K562 (cell line): Measurements from ENCODE around the gene MARCHF3. TPM values are rescaled to one million over a fixed set of nuclear protein-coding genes. Genes with fewer than 3 reads are reported as not detected.

Experiments
- ATAC-seq: fragments of 200-7000 bp; cut with Tn5 transposase; 3 replicates; pipeline ENCODE4 v1.9.1; 2020; ENCODE audit warnings: moderate library complexity
- BruUV-seq: library from RNA; stranded (reverse); fragments of 400-500 nt; replicated peaks from 2 replicates; lab custom pipeline; 2021; lab: Mats Ljungman, UMichigan
- CTCF ChIA-PET: fragments of 300-600 bp; formaldehyde crosslinking; extraction: SDS; loops from one replicate; lab custom pipeline; 2021; ENCODE audit warnings: low intra/inter-chr PET ratio; lab: Yijun Ruan, JAX
- POLR2A ChIA-PET: fragments of 300-600, 350-650 bp; sonication (Branson Sonifier 250); formaldehyde crosslinking; extraction: SDS; loops from one replicate; lab custom pipeline; 2021; ENCODE audit warnings: antibody characterized with exemption, inconsistent platforms; lab: Yijun Ruan, JAX
- DNase-seq, 4 experiments: peaks; one replicate each; pipeline versions ENCODE4 v3.0.0 to v3.0.0-alpha.2; 2011 to 2018; ENCODE audit warnings: low spot score in 3 of 4, mixed read lengths in 3 of 4; ENCODE audit errors: extremely low read depth in 1 of 4
- FAIRE-seq: peaks from 2 replicates; lab custom pipeline; 2011; peaks lifted over from hg19 to GRCh38; lab: Jason Lieb, UNC
- H2AFZ ChIP-seq: 2 replicates; pipeline ENCODE4 v1.6.0; 2011; ENCODE audit warnings: low read depth, low read length, control low read depth, inconsistent platforms
- H3K27ac ChIP-seq: fragments of 200-600 bp; 3 replicates; pipeline ENCODE4 v1.8.0; 2011; ENCODE audit warnings: low read depth, mild to moderate bottlenecking, control low read depth, inconsistent platforms, low read length, moderate library complexity, mixed read lengths; ENCODE audit errors: extremely low read depth
- H3K27me3 ChIP-seq, 2 experiments: fragments of 300-600 bp in 1 of 2; 2 replicates in 1 of 2; 3 replicates in 1 of 2; pipeline versions ENCODE4 v1.6.0 to v1.8.0; 2011; ENCODE audit warnings: inconsistent platforms in 2 of 2, low read length in 2 of 2, mild to moderate bottlenecking in 1 of 2, mixed read lengths in 1 of 2, moderate library complexity in 1 of 2; ENCODE audit not compliant: control insufficient read depth in 2 of 2, insufficient read depth in 2 of 2
- H3K36me3 ChIP-seq: fragments of 300-600 bp; 3 replicates; pipeline ENCODE4 v1.8.0; 2011; ENCODE audit warnings: mild to moderate bottlenecking, low read length, inconsistent platforms; ENCODE audit not compliant: control insufficient read depth, insufficient read depth
- H3K4me1 ChIP-seq, 2 experiments: fragments of 200-600 bp in 1 of 2; replicated peaks in 1 of 2; 2 replicates in 1 of 2; 3 replicates in 1 of 2; pipeline versions ENCODE4 v1.5.1 to v1.8.0; 2011; ENCODE audit warnings: inconsistent platforms in 2 of 2, low read length in 2 of 2, mild to moderate bottlenecking in 1 of 2, mixed read lengths in 1 of 2, moderate library complexity in 1 of 2; ENCODE audit not compliant: control insufficient read depth in 2 of 2, insufficient read depth in 2 of 2
- H3K4me2 ChIP-seq: 2 replicates; pipeline ENCODE4 v1.6.1; 2011; ENCODE audit warnings: low read length, control low read depth, inconsistent platforms, mixed read lengths; ENCODE audit not compliant: insufficient read depth
- H3K4me3 ChIP-seq: fragments of 200-600 bp; sonication (generic), shearing (Covaris generic); 2 replicates; pipeline ENCODE4 v1.5.1; 2016; ENCODE audit warnings: control low read depth, inconsistent platforms
- H3K79me2 ChIP-seq: fragments of 200-600 bp; 3 replicates; pipeline ENCODE4 v1.8.0; 2011; ENCODE audit warnings: low read length, inconsistent platforms; ENCODE audit not compliant: control insufficient read depth, insufficient read depth
- H3K9ac ChIP-seq, 2 experiments: 2 replicates each; pipeline versions ENCODE4 v1.6.0 to v1.6.1; 2011; ENCODE audit warnings: low read depth in 2 of 2, low read length in 2 of 2, control low read depth in 1 of 2, inconsistent platforms in 1 of 2, mild to moderate bottlenecking in 1 of 2, mixed read lengths in 1 of 2; ENCODE audit not compliant: insufficient read depth in 1 of 2
- H3K9me1 ChIP-seq: one replicate; pipeline ENCODE4 v1.6.0; 2011; ENCODE audit warnings: inconsistent platforms, mild to moderate bottlenecking, low read length, moderate library complexity; ENCODE audit not compliant: control insufficient read depth, insufficient read depth
- H3K9me3 ChIP-seq: replicated peaks from 2 replicates; pipeline ENCODE4 v1.5.1; 2011; ENCODE audit warnings: low read depth, low read length, inconsistent platforms; ENCODE audit not compliant: control insufficient read depth, insufficient read depth
- H4K20me1 ChIP-seq: replicated peaks from 2 replicates; pipeline ENCODE4 v1.6.1; 2011; ENCODE audit warnings: low read length, inconsistent platforms, mixed read lengths; ENCODE audit not compliant: control insufficient read depth, insufficient read depth
- ATF4 ChIP-seq: fragments of 450-650 bp; formaldehyde crosslinking; IDR thresholded peaks from 2 replicates; pipeline ENCODE4 v1.4.0; 2022; ENCODE audit warnings: mild to moderate bottlenecking, moderate library complexity
- HDAC6 ChIP-seq: IDR thresholded peaks from 2 replicates; pipeline ENCODE4 v1.6.1; 2012; ENCODE audit warnings: low read depth, mild to moderate bottlenecking, control low read depth, inconsistent platforms, low read length, moderate library complexity
- NFIX ChIP-seq: fragments of 250-450 bp; sonication (Bioruptor Pico); IDR thresholded peaks from 2 replicates; pipeline ENCODE4 v1.4.0; 2020; ENCODE audit warnings: low read depth, mild to moderate bottlenecking, moderate library complexity
- NR3C1 ChIP-seq: sonication (generic); formaldehyde crosslinking; IDR thresholded peaks from 2 replicates; pipeline ENCODE4 v1.8.1; 2022; ENCODE audit warnings: missing genetic modification reagents
- TCFL5 ChIP-seq: fragments of 250-450 bp; sonication (Bioruptor Pico); conservative IDR thresholded peaks from 2 replicates; pipeline ENCODE4 v1.6.1; 2021; ENCODE audit warnings: mild to moderate bottlenecking, moderate library complexity, matching md5 sums
- TRIM25 ChIP-seq: fragments of 450-650 bp; IDR thresholded peaks from 2 replicates; pipeline ENCODE4 v1.7.0; 2016; ENCODE audit warnings: borderline replicate concordance
- ZBTB26 ChIP-seq: fragments of 450-650 bp; formaldehyde crosslinking; IDR thresholded peaks from 2 replicates; pipeline ENCODE4 v1.4.0; 2022; ENCODE audit warnings: missing genetic modification characterization
- ZNF121 ChIP-seq: sonication (generic); formaldehyde crosslinking; conservative IDR thresholded peaks from 2 replicates; pipeline ENCODE4 v1.8.0; 2022; ENCODE audit warnings: missing genetic modification reagents
- ZNF124 ChIP-seq: sonication (generic); formaldehyde crosslinking; IDR thresholded peaks from 2 replicates; pipeline ENCODE4 v1.8.1; 2022; ENCODE audit warnings: missing genetic modification reagents
- ZNF197 ChIP-seq: fragments of 200-800 bp; sonication (Bioruptor generic); IDR thresholded peaks from 2 replicates; pipeline ENCODE4 v1.6.1; 2016; ENCODE audit warnings: low read depth, missing genetic modification characterization, missing compliant biosample characterization
- ZNF551 ChIP-seq: fragments of 250-450 bp; sonication (Bioruptor Pico); IDR thresholded peaks from 2 replicates; pipeline ENCODE4 v1.5.0; 2021; ENCODE audit warnings: mild to moderate bottlenecking, moderate library complexity
- ZNF561 ChIP-seq: fragments of 450-650 bp; formaldehyde crosslinking; conservative IDR thresholded peaks from 2 replicates; pipeline ENCODE4 v1.4.0; 2020; ENCODE audit warnings: mild to moderate bottlenecking, moderate library complexity
- WGBS: fragments of 100-300 bp; shearing (Covaris generic); methylation state at CpG from one replicate; pipeline ENCODE4 v1.1.6; 2016; ENCODE audit warnings: low coverage, mixed read lengths; ENCODE audit not compliant: insufficient coverage; ENCODE audit errors: missing lambda C conversion rate; 5-methylcytosine and 5-hydroxymethylcytosine counted together
- in situ Hi-C: fragments of 300-500 bp; cut with MboI; formaldehyde crosslinking; loops from 4 replicates; pipeline ENCODE4 v1.15.0; 2018; ENCODE audit warnings: inconsistent platforms, mixed read lengths
- intact Hi-C: fragments of 100-400 bp; cut with micrococcal nuclease; formaldehyde crosslinking; loops from 2 replicates; pipeline ENCODE4 v1.14.2; 2022
- polyA plus RNA-seq, 8 experiments: library from polyadenylated mRNA; depleted of rRNA in 4 of 8; stranded (reverse) in 5 of 8; unstranded in 3 of 8; fragments of >200 nt; fragmentation: Nextera tagmentation in 2 of 8; fragmentation: Illumina TruSeq in 1 of 8; extraction: Ambion mirVana in 2 of 8; extraction: Trizol in 1 of 8; gene quantifications; 2 replicates each; pipeline versions ENCODE4 v1.2.1 to v1.2.3, GENCODE V29; 2011 to 2014; ENCODE audit warnings: inconsistent platforms in 1 of 8, missing spikeins in 1 of 8
- total RNA-seq, 7 experiments: library from RNA; depleted of rRNA in 6 of 7; stranded (reverse); fragments of >200 nt in 6 of 7; fragmentation: Illumina TruSeq in 2 of 7; extraction: Trizol in 2 of 7; gene quantifications; 2 replicates each; pipeline versions ENCODE4 v1.2.1 to v1.2.3, GENCODE V29; 2011 to 2021; ENCODE audit warnings: low replicate concordance in 1 of 7
- TF ChIP-seq, protein P1 (sequence below): fragments of 250-450 bp; sonication (Bioruptor Pico); IDR thresholded peaks from 2 replicates; pipeline ENCODE4 v1.8.0; 2022; ENCODE audit warnings: inconsistent platforms
- TF ChIP-seq, protein P2 (sequence below): fragments of 450-650 bp; formaldehyde crosslinking; IDR thresholded peaks from 2 replicates; pipeline ENCODE4 v1.4.0; 2020; ENCODE audit warnings: mild to moderate bottlenecking, mixed read lengths

Gene MARCHF3
- total and polyA plus RNA-seq, 9 of the 15 experiments (the other 6 are each of a cell fraction or from before 2014, with no cell fraction given) = 5.6 to 37.4 (median 16.5) TPM

DNA sequence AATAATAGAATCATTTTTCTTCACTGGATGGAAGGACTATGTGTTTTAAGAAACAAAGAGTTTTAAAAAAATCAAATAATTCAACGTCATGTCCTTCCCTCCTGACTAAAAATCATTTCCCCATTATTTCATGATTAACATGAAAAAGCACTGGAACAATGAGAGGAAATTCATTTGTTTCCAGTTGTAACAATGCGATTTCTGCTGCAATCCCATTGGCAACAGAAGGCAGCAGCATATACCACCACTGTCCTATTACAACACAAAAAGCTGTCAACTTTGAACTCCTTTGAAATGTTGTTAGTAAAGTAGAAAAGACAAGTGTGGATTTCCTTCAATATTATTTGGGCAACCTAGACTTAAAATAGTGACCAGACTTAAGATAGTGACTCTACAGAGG lies 39.9 kb upstream of the MARCHF3 start:
- Histone ChIP-seq H3K9me1 (no peaks in the 10 kb centered on the region), H2AFZ (no peak overlapping the region), H3K27ac (no peak overlapping the region), H3K4me3 (no peak overlapping the region), H3K79me2 (no peaks in the 10 kb centered on the region; the same call in 2 of the 3 replicates), H3K9me3 (no peaks in the 10 kb centered on the region), H3K27me3 (no peaks in the 10 kb centered on the region), H3K4me1 (peaks cover 0 to 5% of the 10 kb centered on the region in 2 experiments; a peak in 2 of 5 replicates), H3K36me3 (no peaks in the 10 kb centered on the region), H3K9ac (no peak overlapping the region), H3K4me2 (no peak overlapping the region), H4K20me1 (no peaks in the 10 kb centered on the region)
- no peak for FAIRE-seq
- in situ Hi-C loops = no loop called here
- ChIA-PET CTCF (interaction anchor here (0.6 kb wide), 1 partner anchor 18 kb away, joined by 5 read pairs; no protein-coding TSS in a partner anchor), POLR2A (no interaction called here)
- TF ChIP-seq ZNF121 (CRISPR knock-in tag) = no peak
- TF ChIP-seq ZNF561 (CRISPR knock-in tag) = no peak
- TF ChIP-seq ATF4 = no peak
- no peak for TF ChIP-seq TCFL5 (CRISPR knock-in tag)
- no peak for TF ChIP-seq ZNF551 (CRISPR knock-in tag)
- no peak for TF ChIP-seq HDAC6
- no peak for TF ChIP-seq ZNF124 (CRISPR knock-in tag)
- no peak for TF ChIP-seq ZNF197 (CRISPR knock-in tag)
- no peak for TF ChIP-seq ZBTB26 (CRISPR knock-in tag)
- TF ChIP-seq NR3C1 (CRISPR knock-in tag) = no peak
- TF ChIP-seq, protein P1, sequence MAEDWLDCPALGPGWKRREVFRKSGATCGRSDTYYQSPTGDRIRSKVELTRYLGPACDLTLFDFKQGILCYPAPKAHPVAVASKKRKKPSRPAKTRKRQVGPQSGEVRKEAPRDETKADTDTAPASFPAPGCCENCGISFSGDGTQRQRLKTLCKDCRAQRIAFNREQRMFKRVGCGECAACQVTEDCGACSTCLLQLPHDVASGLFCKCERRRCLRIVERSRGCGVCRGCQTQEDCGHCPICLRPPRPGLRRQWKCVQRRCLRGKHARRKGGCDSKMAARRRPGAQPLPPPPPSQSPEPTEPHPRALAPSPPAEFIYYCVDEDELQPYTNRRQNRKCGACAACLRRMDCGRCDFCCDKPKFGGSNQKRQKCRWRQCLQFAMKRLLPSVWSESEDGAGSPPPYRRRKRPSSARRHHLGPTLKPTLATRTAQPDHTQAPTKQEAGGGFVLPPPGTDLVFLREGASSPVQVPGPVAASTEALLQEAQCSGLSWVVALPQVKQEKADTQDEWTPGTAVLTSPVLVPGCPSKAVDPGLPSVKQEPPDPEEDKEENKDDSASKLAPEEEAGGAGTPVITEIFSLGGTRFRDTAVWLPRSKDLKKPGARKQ = no peak
- TF ChIP-seq NFIX (CRISPR knock-in tag) = no peak
- TF ChIP-seq, protein P2, sequence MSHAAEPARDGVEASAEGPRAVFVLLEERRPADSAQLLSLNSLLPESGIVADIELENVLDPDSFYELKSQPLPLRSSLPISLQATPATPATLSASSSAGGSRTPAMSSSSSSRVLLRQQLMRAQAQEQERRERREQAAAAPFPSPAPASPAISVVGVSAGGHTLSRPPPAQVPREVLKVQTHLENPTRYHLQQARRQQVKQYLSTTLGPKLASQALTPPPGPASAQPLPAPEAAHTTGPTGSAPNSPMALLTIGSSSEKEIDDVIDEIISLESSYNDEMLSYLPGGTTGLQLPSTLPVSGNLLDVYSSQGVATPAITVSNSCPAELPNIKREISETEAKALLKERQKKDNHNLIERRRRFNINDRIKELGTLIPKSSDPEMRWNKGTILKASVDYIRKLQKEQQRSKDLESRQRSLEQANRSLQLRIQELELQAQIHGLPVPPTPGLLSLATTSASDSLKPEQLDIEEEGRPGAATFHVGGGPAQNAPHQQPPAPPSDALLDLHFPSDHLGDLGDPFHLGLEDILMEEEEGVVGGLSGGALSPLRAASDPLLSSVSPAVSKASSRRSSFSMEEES = no peak
- no peak for TF ChIP-seq TRIM25
- intact Hi-C loops = no loop called here
- no peak for ATAC-seq
- WGBS = 26% methylated on average over 2 of the region's 2 CpGs
- no TSS peak for BruUV-seq
- DNase-seq = no peak
